Astrocyte (in vitro differentiated cells and primary cell): ENCODE results near the gene PDXK. TPM values are rescaled to one million over a fixed set of nuclear protein-coding genes. Genes with fewer than 3 reads are reported as not detected.

ENCODE experiments used
- DNase-seq: peaks from one replicate; pipeline ENCODE4 v3.0.0-alpha.2; 2010; ENCODE audit warnings: low read depth
- FAIRE-seq: peaks from 2 replicates; lab custom pipeline; 2011; peaks lifted over from hg19 to GRCh38; lab: Jason Lieb, UNC
- H2AFZ ChIP-seq: 2 replicates; pipeline ENCODE4 v1.6.0; 2012; ENCODE audit warnings: low read depth, low read length, inconsistent platforms
- H3K27ac ChIP-seq: 2 replicates; pipeline ENCODE4 v1.5.1; 2011; ENCODE audit warnings: low read depth, low read length, inconsistent platforms
- H3K27me3 ChIP-seq: 2 replicates; pipeline ENCODE4 v1.6.0; 2011; ENCODE audit warnings: low read length, inconsistent platforms; ENCODE audit not compliant: insufficient read depth
- H3K36me3 ChIP-seq: 2 replicates; pipeline ENCODE4 v1.5.1; 2011; ENCODE audit warnings: low read length, inconsistent platforms; ENCODE audit not compliant: insufficient read depth
- H3K4me1 ChIP-seq: 2 replicates; pipeline ENCODE4 v1.5.1; 2011; ENCODE audit warnings: low read length, inconsistent platforms; ENCODE audit not compliant: insufficient read depth
- H3K4me2 ChIP-seq: 2 replicates; pipeline ENCODE4 v1.6.0; 2012; ENCODE audit warnings: low read length, inconsistent platforms
- H3K4me3 ChIP-seq: 2 replicates; pipeline ENCODE4 v1.5.1; 2011; ENCODE audit warnings: low read depth, mild to moderate bottlenecking, low read length, inconsistent platforms; ENCODE audit not compliant: insufficient read depth
- H3K79me2 ChIP-seq: 2 replicates; pipeline ENCODE4 v1.6.0; 2012; ENCODE audit warnings: mild to moderate bottlenecking, low read length, inconsistent platforms; ENCODE audit not compliant: insufficient read depth
- H3K9ac ChIP-seq: 2 replicates; pipeline ENCODE4 v1.6.0; 2012; ENCODE audit warnings: mild to moderate bottlenecking, low read length, inconsistent platforms
- H3K9me3 ChIP-seq: 2 replicates; pipeline ENCODE4 v1.5.1; 2012; ENCODE audit warnings: low read depth, mild to moderate bottlenecking, low read length, inconsistent platforms; ENCODE audit not compliant: insufficient read depth
- H4K20me1 ChIP-seq: 2 replicates; pipeline ENCODE4 v1.6.0; 2012; ENCODE audit warnings: low read length, inconsistent platforms; ENCODE audit not compliant: insufficient read depth
- H3K27ac Mint-ChIP-seq: one replicate; pipeline ENCODE4 v1.8.0; 2021; ENCODE audit warnings: mild to moderate bottlenecking, mixed read lengths; ENCODE audit not compliant: unreplicated experiment
- H3K27me3 Mint-ChIP-seq: one replicate; pipeline ENCODE4 v1.8.0; 2021; ENCODE audit warnings: low read depth, mixed read lengths; ENCODE audit not compliant: unreplicated experiment
- H3K36me3 Mint-ChIP-seq: one replicate; pipeline ENCODE4 v1.8.0; 2021; ENCODE audit warnings: low read depth, mixed read lengths; ENCODE audit not compliant: unreplicated experiment
- H3K4me1 Mint-ChIP-seq: one replicate; pipeline ENCODE4 v1.8.0; 2021; ENCODE audit warnings: low read depth, mixed read lengths; ENCODE audit not compliant: unreplicated experiment
- H3K4me3 Mint-ChIP-seq: one replicate; pipeline ENCODE4 v1.8.0; 2021; ENCODE audit warnings: mild to moderate bottlenecking, moderate library complexity, mixed read lengths; ENCODE audit not compliant: unreplicated experiment
- H3K9me3 Mint-ChIP-seq: one replicate; pipeline ENCODE4 v1.8.0; 2021; ENCODE audit warnings: mild to moderate bottlenecking, mixed read lengths; ENCODE audit not compliant: unreplicated experiment
- EZH2 ChIP-seq: IDR thresholded peaks from 2 replicates; pipeline ENCODE4 v1.6.1; 2012; ENCODE audit warnings: mild to moderate bottlenecking, low read length, inconsistent platforms; ENCODE audit not compliant: insufficient read depth
- total RNA-seq: library from RNA; stranded (reverse); gene quantifications from 2 replicates; pipeline ENCODE4 v1.2.1, GENCODE V29; 2021
- TF ChIP-seq, protein P1 (sequence below): IDR thresholded peaks from 2 replicates; pipeline ENCODE4 v1.5.1; 2011; ENCODE audit warnings: low read depth, mild to moderate bottlenecking, inconsistent platforms, low read length, moderate library complexity; ENCODE audit not compliant: insufficient read depth

PDXK gene
- total RNA-seq, 1 donor from 2014 or later = 180 TPM

DNA sequence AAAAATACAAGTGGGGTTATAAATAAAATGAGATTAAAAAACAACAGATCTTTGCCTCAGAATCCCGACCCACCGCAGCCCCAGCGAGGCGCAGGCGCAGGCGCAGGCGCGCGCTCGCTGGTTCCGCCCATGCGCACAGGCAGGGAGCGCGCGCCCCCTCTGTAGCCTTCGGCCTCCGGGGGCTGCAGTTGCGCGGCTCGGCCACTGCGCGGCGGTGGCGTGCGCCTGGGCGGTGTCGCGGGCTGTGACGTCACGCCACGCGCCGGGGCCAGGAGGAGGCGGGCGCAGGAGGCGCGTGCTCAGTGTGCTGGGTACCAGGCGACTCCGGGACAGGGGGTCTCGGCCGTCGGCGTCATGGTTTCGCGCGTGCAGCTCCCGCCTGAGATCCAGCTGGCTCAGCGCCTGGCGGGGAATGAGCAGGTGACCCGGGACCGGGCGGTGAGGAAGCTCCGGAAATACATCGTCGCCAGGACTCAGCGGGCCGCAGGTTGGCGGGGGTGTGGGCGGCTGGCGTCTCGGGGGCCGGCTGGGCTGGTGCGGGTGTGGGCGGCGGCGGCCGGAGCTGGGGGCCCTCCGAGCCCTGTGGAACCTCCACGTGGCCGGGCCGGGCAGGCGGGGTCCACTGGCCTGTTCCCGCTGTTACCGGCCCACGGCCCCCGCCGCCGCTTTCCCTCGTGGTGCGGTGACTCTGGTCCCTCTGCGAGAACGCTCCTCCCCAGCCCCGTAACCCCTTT lies 70.5 kb downstream of the PDXK start, which contains the start of gene RRP1:
Gene RRP1, plus strand, starts transcription at position 302 of the 734 bp plus-strand sequence. Its CDS starts 53 bp downstream, at position 355.
- Histone ChIP-seq H3K9me3 (no peaks in the 10 kb centered on the region), H3K27me3 (no peaks in the 10 kb centered on the region), H2AFZ (peak within 1 kb of the TSS; percentile 86), H3K4me3 (peak within 1 kb of the TSS; percentile 95), H3K4me2 (peak within 1 kb of the TSS; percentile 100), H4K20me1 (peaks cover 43% of the 10 kb centered on the region), H3K27ac (peak within 1 kb of the TSS; percentile 87), H3K9ac (peak within 1 kb of the TSS; percentile 94), H3K36me3 (peaks cover 28% of the 10 kb centered on the region), H3K79me2 (peaks cover 51% of the 10 kb centered on the region), H3K4me1 (peaks cover 12% of the 10 kb centered on the region)
- Mint-ChIP-seq H3K9me3 (no peaks in the 10 kb centered on the region), H3K27me3 (peaks cover 7% of the 10 kb centered on the region), H3K4me1 (peaks cover 8% of the 10 kb centered on the region), H3K4me3 (peak within 1 kb of the TSS; percentile 98), H3K27ac (peak within 1 kb of the TSS; percentile 92), H3K36me3 (peaks cover 18% of the 10 kb centered on the region)
- TF ChIP-seq, protein P1, sequence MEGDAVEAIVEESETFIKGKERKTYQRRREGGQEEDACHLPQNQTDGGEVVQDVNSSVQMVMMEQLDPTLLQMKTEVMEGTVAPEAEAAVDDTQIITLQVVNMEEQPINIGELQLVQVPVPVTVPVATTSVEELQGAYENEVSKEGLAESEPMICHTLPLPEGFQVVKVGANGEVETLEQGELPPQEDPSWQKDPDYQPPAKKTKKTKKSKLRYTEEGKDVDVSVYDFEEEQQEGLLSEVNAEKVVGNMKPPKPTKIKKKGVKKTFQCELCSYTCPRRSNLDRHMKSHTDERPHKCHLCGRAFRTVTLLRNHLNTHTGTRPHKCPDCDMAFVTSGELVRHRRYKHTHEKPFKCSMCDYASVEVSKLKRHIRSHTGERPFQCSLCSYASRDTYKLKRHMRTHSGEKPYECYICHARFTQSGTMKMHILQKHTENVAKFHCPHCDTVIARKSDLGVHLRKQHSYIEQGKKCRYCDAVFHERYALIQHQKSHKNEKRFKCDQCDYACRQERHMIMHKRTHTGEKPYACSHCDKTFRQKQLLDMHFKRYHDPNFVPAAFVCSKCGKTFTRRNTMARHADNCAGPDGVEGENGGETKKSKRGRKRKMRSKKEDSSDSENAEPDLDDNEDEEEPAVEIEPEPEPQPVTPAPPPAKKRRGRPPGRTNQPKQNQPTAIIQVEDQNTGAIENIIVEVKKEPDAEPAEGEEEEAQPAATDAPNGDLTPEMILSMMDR = peak; percentile 66
- no peak for TF ChIP-seq EZH2
- DNase-seq (peak; percentile 60), FAIRE-seq (no peak)

DNA sequence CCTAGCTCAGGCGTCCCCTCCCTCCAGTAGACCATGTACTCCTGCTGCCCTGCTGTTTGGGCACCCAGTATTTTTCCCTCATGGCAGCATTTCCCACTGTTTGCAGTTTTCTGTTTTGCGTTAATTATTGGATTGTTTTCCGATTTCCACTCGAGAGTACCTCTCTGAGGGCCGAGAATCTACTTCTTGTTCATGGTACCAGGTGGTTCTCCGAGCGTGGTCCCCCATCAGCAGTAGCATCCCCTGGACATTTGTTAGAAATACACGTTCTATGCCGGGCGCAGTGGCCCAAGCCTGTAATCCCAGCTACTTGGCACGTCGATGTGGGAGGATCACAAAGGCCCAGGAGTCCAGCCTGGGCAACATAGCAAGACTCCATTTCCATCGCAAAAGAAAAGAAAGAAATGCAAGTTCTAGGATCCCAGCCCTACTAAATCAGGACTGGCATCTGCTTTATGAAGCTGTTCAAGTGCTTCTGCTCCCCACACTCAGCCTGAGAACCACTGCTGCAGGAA lies 71.1 kb downstream of the PDXK start:
- FAIRE-seq = no peak
- Histone ChIP-seq H3K27me3 (no peaks in the 10 kb centered on the region), H2AFZ (peak overlapping the region; percentile 86), H3K4me3 (peak overlapping the region; percentile 95), H3K4me2 (peak overlapping the region; percentile 100), H3K9me3 (no peaks in the 10 kb centered on the region), H3K9ac (peak overlapping the region; percentile 94), H4K20me1 (peaks cover 49% of the 10 kb centered on the region), H3K27ac (peak overlapping the region; percentile 87), H3K4me1 (peaks cover 12% of the 10 kb centered on the region), H3K36me3 (peaks cover 28% of the 10 kb centered on the region), H3K79me2 (peaks cover 57% of the 10 kb centered on the region)
- peaks cover 8% of the 10 kb centered on the region for H3K4me1 Mint-ChIP-seq
- H3K27ac Mint-ChIP-seq = peak overlapping the region; percentile 92
- DNase-seq = no peak
- peaks cover 3% of the 10 kb centered on the region for H3K27me3 Mint-ChIP-seq
- TF ChIP-seq, protein P1 = no peak
- no peak for TF ChIP-seq EZH2
- H3K9me3 Mint-ChIP-seq = no peaks in the 10 kb centered on the region
- peak overlapping the region; percentile 98 for H3K4me3 Mint-ChIP-seq
- peaks cover 19% of the 10 kb centered on the region for H3K36me3 Mint-ChIP-seq
